GM18858 (cell line): ENCODE measurements around the gene TMEM132E.
"Not testable (repeated sequence)": the region's sequence is repeated elsewhere in the genome, so short reads cannot be mapped to it uniquely, and the experiment has no call there.

Experiments
- ATAC-seq: cut with Tn5 transposase; IDR thresholded peaks from one replicate; pipeline ENCODE4 v1.9.1; 2021; ENCODE audit not compliant: unreplicated experiment

TMEM132E gene

GRCh38 chr17:34579017-34579946 is at the start of gene TMEM132E:
TMEM132E (plus strand) TSS chr17:34579582; CDS start chr17:34581077, 1,495 bp downstream.
- no peak for ATAC-seq

- ATAC-seq: no peak
Measured at GRCh38 chr17:34530918-34531317, 48.5 kb upstream of the TMEM132E start.

GRCh38 chr17:34532281-34533065 is 46.9 kb upstream of the TMEM132E start:
- ATAC-seq: no peak

- no peak for ATAC-seq
Measured at GRCh38 chr17:34533806-34534527, 45.4 kb upstream of the TMEM132E start.

GRCh38 chr17:34537445-34537844 is 41.9 kb upstream of the TMEM132E start:
- ATAC-seq: no peak

- ATAC-seq: not testable (repeated sequence)
Measured at GRCh38 chr17:34538582-34538981, 40.8 kb upstream of the TMEM132E start.

- no peak for ATAC-seq
Measured at GRCh38 chr17:34539881-34540280, 39.5 kb upstream of the TMEM132E start.

- ATAC-seq: no peak
Measured at GRCh38 chr17:34542700-34543336, 36.6 kb upstream of the TMEM132E start.

- ATAC-seq: no peak
Measured at GRCh38 chr17:34547453-34548063, 31.8 kb upstream of the TMEM132E start.

GRCh38 chr17:34549966-34550365 is 29.4 kb upstream of the TMEM132E start:
- ATAC-seq: no peak

- no peak for ATAC-seq
Measured at GRCh38 chr17:34553907-34554306, 25.5 kb upstream of the TMEM132E start.

- no peak for ATAC-seq
Measured at GRCh38 chr17:34556384-34556783, 23.0 kb upstream of the TMEM132E start.

GRCh38 chr17:34556931-34557330 is 22.5 kb upstream of the TMEM132E start:
- no peak for ATAC-seq

GRCh38 chr17:34561328-34561727 is 18.1 kb upstream of the TMEM132E start:
- ATAC-seq: no peak

GRCh38 chr17:34562387-34562786 is 17.0 kb upstream of the TMEM132E start:
- no peak for ATAC-seq

- no peak for ATAC-seq
Measured at GRCh38 chr17:34565713-34566112, 13.7 kb upstream of the TMEM132E start.

- ATAC-seq: no peak
Measured at GRCh38 chr17:34566201-34566600, 13.2 kb upstream of the TMEM132E start.

GRCh38 chr17:34566873-34567272 is 12.5 kb upstream of the TMEM132E start:
- ATAC-seq: no peak

GRCh38 chr17:34567691-34568465 is 11.5 kb upstream of the TMEM132E start:
- ATAC-seq: no peak

GRCh38 chr17:34568953-34569352 is 10.4 kb upstream of the TMEM132E start:
- ATAC-seq: no peak
